ENCODE measurements around the gene KLC1.
A peak's percentile ranks its signal among the peaks of the same experiment; 100 is the strongest.

KLC1 gene

GRCh38 chr14:103628684-103629502, at the start of gene KLC1:
KLC1 (plus strand) TSS chr14:103629211; CDS start chr14:103654565, 25,354 bp downstream.
- in situ Hi-C loops (cut with HindIII; ENCODE audit: low sequenced_read_pairs): no loop called here
- TF ChIP-seq CTCF (IDR thresholded peaks at IDR 0.05; ENCODE audit: low read depth, low read length): no peak
- H3K4me3 ChIP-seq (ENCODE audit: low read depth, low read length): peak within 1 kb of the TSS; percentile 87
- DNase-seq (ENCODE audit: low read depth, low spot score): peak; percentile 57

- TF ChIP-seq CTCF (IDR thresholded peaks at IDR 0.05; ENCODE audit: low read depth, low read length): no peak
- in situ Hi-C loops (cut with HindIII; ENCODE audit: low sequenced_read_pairs): no loop called here
- H3K4me3 ChIP-seq (ENCODE audit: low read depth, low read length): no peak overlapping the region
- no peak for DNase-seq (ENCODE audit: low read depth, low spot score)
These were observed 47.8 kb upstream of the KLC1 start for GRCh38 chr14:103581206-103581605.

GRCh38 chr14:103581954-103582703, 46.9 kb upstream of the KLC1 start:
- DNase-seq (ENCODE audit: low read depth, low spot score): no peak
- in situ Hi-C loops (cut with HindIII; ENCODE audit: low sequenced_read_pairs): no loop called here

GRCh38 chr14:103584326-103584915, 44.6 kb upstream of the KLC1 start:
- H3K4me3 ChIP-seq (ENCODE audit: low read depth, low read length): no peak overlapping the region
- TF ChIP-seq CTCF (IDR thresholded peaks at IDR 0.05; ENCODE audit: low read depth, low read length): no peak
- DNase-seq (ENCODE audit: low read depth, low spot score): no peak
- in situ Hi-C loops (cut with HindIII; ENCODE audit: low sequenced_read_pairs): no loop called here

More at GRCh38 chr14:103581954-103582703, 46.9 kb upstream of the KLC1 start:
- H3K4me3 ChIP-seq (ENCODE audit: low read depth, low read length): no peak overlapping the region
- no peak for TF ChIP-seq CTCF (IDR thresholded peaks at IDR 0.05; ENCODE audit: low read depth, low read length)

GRCh38 chr14:103593577-103593976, 35.4 kb upstream of the KLC1 start:
- in situ Hi-C loops (cut with HindIII; ENCODE audit: low sequenced_read_pairs): no loop called here
- no peak for TF ChIP-seq CTCF (IDR thresholded peaks at IDR 0.05; ENCODE audit: low read depth, low read length)
- no peak overlapping the region for H3K4me3 ChIP-seq (ENCODE audit: low read depth, low read length)
- DNase-seq (ENCODE audit: low read depth, low spot score): no peak

GRCh38 chr14:103594265-103594664, 34.7 kb upstream of the KLC1 start:
- in situ Hi-C loops (cut with HindIII; ENCODE audit: low sequenced_read_pairs): no loop called here
- no peak overlapping the region for H3K4me3 ChIP-seq (ENCODE audit: low read depth, low read length)
- no peak for TF ChIP-seq CTCF (IDR thresholded peaks at IDR 0.05; ENCODE audit: low read depth, low read length)
- peak; percentile 83 for DNase-seq (ENCODE audit: low read depth, low spot score)

Data from astrocyte of the spinal cord (primary cell).